Measurements from ENCODE around the gene PPFIBP1.

Gene PPFIBP1

DNA sequence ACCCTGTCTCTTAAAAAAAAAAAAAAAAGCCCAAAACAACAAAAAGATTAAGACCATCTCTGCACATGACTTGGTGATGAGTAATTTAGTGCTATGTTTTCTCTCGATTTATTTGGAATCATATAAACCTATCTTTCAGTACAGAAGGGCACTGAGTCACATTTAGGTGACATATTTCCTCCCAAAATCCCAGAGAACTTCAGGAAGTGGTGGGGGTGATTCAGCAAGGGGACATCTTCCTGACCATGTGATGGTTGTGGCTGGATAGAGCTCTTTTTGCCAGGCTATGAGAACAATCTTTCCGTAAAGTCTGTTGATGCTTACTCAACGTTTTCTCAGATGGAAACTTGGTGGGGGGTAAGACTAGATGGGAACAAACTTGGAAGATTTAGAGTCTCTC is 50.0 kb downstream of the PPFIBP1 start:
- Histone ChIP-seq H3K9me2 (ENCODE audit: low read depth, low read length) (no peaks in the 10 kb centered on the region), H3K79me2 (ENCODE audit: insufficient read depth, low read length) (no peaks in the 10 kb centered on the region), H3K9me3 (ENCODE audit: low read length) (no peaks in the 10 kb centered on the region), H3K27ac (ENCODE audit: low read depth, low read length, poor library complexity, severe bottlenecking) (no peak overlapping the region), H3K4me2 (ENCODE audit: low read length) (no peak overlapping the region), H3K4me1 (ENCODE audit: insufficient read depth, low read length, severe bottlenecking) (no peaks in the 10 kb centered on the region), H3K4me3 (ENCODE audit: low read depth, low read length, poor library complexity, severe bottlenecking) (no peak overlapping the region), H3F3A (ENCODE audit: insufficient read depth, low read length) (no peaks in the 10 kb centered on the region), H3K9ac (ENCODE audit: low read length) (no peak overlapping the region), H3K36me3 (ENCODE audit: insufficient read depth, low read length) (no peaks in the 10 kb centered on the region), H4K20me1 (ENCODE audit: insufficient read depth, low read length) (no peaks in the 10 kb centered on the region), H2AFZ (ENCODE audit: low read length) (no peak overlapping the region), H3K27me3 (ENCODE audit: insufficient read depth, low read length) (no peaks in the 10 kb centered on the region)
- TF ChIP-seq EZH2 (IDR thresholded peaks at IDR 0.05; ENCODE audit: borderline replicate concordance, low read length), result no peak
- no peak for TF ChIP-seq CTCF (IDR thresholded peaks at IDR 0.05; ENCODE audit: low read length)

DNA sequence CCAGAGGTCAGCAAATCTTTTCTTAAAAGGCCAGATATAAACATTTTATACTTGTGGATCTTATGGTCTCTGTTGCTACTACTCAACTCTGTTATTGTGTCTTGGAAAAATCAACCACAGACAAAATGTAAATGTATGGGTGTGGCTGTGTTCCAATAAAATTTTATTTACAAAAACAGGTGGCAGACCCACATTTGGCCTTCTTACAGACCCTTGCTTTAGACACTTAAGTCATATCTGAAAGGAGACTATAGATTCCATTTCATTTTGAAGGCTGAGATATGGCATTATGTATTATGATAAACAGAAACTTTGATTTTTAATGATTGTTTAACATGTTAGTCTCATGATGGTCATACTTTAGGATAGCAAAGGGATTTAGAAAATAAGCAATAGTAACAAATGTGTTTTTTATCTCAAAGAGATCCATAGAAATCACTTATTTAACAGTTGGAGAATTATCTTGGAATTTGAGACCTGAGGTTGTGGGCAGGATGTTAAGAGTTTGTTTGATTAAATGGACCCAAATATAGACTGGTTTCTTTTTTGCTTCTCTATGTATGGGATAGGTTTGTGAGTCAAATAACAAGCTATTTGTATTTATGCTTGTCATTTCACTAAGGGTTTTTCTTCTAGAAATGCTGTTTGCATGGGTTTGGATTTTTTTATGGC is 51.2 kb downstream of the PPFIBP1 start:
- TF ChIP-seq EZH2 (IDR thresholded peaks at IDR 0.05; ENCODE audit: borderline replicate concordance, low read length), result no peak
- no peak for TF ChIP-seq CTCF (IDR thresholded peaks at IDR 0.05; ENCODE audit: low read length)
- Histone ChIP-seq H4K20me1 (ENCODE audit: insufficient read depth, low read length) (no peaks in the 10 kb centered on the region), H3F3A (ENCODE audit: insufficient read depth, low read length) (no peaks in the 10 kb centered on the region), H3K4me3 (ENCODE audit: low read depth, low read length, poor library complexity, severe bottlenecking) (no peak overlapping the region), H3K27ac (ENCODE audit: low read depth, low read length, poor library complexity, severe bottlenecking) (no peak overlapping the region), H2AFZ (ENCODE audit: low read length) (no peak overlapping the region), H3K9me2 (ENCODE audit: low read depth, low read length) (no peaks in the 10 kb centered on the region), H3K9ac (ENCODE audit: low read length) (no peak overlapping the region), H3K4me1 (ENCODE audit: insufficient read depth, low read length, severe bottlenecking) (no peaks in the 10 kb centered on the region), H3K9me3 (ENCODE audit: low read length) (no peaks in the 10 kb centered on the region), H3K79me2 (ENCODE audit: insufficient read depth, low read length) (no peaks in the 10 kb centered on the region), H3K27me3 (ENCODE audit: insufficient read depth, low read length) (no peaks in the 10 kb centered on the region), H3K4me2 (ENCODE audit: low read length) (no peak overlapping the region), H3K36me3 (ENCODE audit: insufficient read depth, low read length) (no peaks in the 10 kb centered on the region)

- Histone ChIP-seq H3K4me2 (ENCODE audit: low read length) (no peak overlapping the region), H3K9me3 (ENCODE audit: low read length) (no peaks in the 10 kb centered on the region), H3K9me2 (ENCODE audit: low read depth, low read length) (no peaks in the 10 kb centered on the region), H3K27me3 (ENCODE audit: insufficient read depth, low read length) (no peaks in the 10 kb centered on the region), H3K9ac (ENCODE audit: low read length) (no peak overlapping the region), H2AFZ (ENCODE audit: low read length) (no peak overlapping the region), H3K4me3 (ENCODE audit: low read depth, low read length, poor library complexity, severe bottlenecking) (no peak overlapping the region), H3K4me1 (ENCODE audit: insufficient read depth, low read length, severe bottlenecking) (no peaks in the 10 kb centered on the region), H3F3A (ENCODE audit: insufficient read depth, low read length) (no peaks in the 10 kb centered on the region), H4K20me1 (ENCODE audit: insufficient read depth, low read length) (no peaks in the 10 kb centered on the region), H3K79me2 (ENCODE audit: insufficient read depth, low read length) (no peaks in the 10 kb centered on the region), H3K36me3 (ENCODE audit: insufficient read depth, low read length) (no peaks in the 10 kb centered on the region), H3K27ac (ENCODE audit: low read depth, low read length, poor library complexity, severe bottlenecking) (no peak overlapping the region)
- TF ChIP-seq CTCF (IDR thresholded peaks at IDR 0.05; ENCODE audit: low read length) (no peak), EZH2 (IDR thresholded peaks at IDR 0.05; ENCODE audit: borderline replicate concordance, low read length) (no peak)
Measured at GRCh38 chr12:27575762-27576118, 51.7 kb downstream of the PPFIBP1 start.

Data from OCI-LY1 (cell line).